GM12878 (cell line): ENCODE measurements around the gene DUSP10. TPM values are rescaled to one million over a fixed set of nuclear protein-coding genes. Genes with fewer than 3 reads are reported as not detected.

ENCODE experiments used
- E4F1 ChIP-seq: fragments of 450-650 bp; IDR thresholded peaks from 2 replicates; pipeline ENCODE4 v1.6.1; 2018; ENCODE audit warnings: borderline replicate concordance, mild to moderate bottlenecking; ENCODE audit not compliant: partially characterized antibody
- ELK1 ChIP-seq: IDR thresholded peaks from 2 replicates; pipeline ENCODE4 v1.6.1; 2012; ENCODE audit warnings: low read depth, low read length, improper control_type of control experiment
- ESRRA ChIP-seq: IDR thresholded peaks from 2 replicates; pipeline ENCODE4 v1.6.1; 2012; ENCODE audit warnings: mild to moderate bottlenecking, low read length, improper control_type of control experiment
- HDAC6 ChIP-seq: fragments of 200-600 bp; sonication (generic); IDR thresholded peaks from one replicate; pipeline ENCODE4 v1.8.0; 2017; ENCODE audit warnings: antibody characterized with exemption; ENCODE audit not compliant: unreplicated experiment
- HDGF ChIP-seq: fragments of 450-650 bp; IDR thresholded peaks from 2 replicates; pipeline ENCODE4 v1.6.1; 2016; ENCODE audit warnings: antibody characterized with exemption
- IKZF2 ChIP-seq, 2 experiments: fragments of 450-650 bp; IDR thresholded peaks; 2 replicates each; pipeline ENCODE4 v1.6.1; 2017; ENCODE audit warnings: mild to moderate bottlenecking in 2 of 2, moderate library complexity in 2 of 2
- IRF4 ChIP-seq: IDR thresholded peaks from 2 replicates; pipeline ENCODE4 v1.6.1; 2011; ENCODE audit warnings: low read depth, low read length
- JUND ChIP-seq: IDR thresholded peaks from 2 replicates; pipeline ENCODE4 v1.6.1; 2012; ENCODE audit warnings: low read depth, mild to moderate bottlenecking, low read length, improper control_type of control experiment, moderate library complexity
- KAT2A ChIP-seq: conservative IDR thresholded peaks from 2 replicates; pipeline ENCODE4 v1.6.1; 2011; ENCODE audit warnings: low read depth, low read length; ENCODE audit not compliant: control insufficient read depth
- LARP7 ChIP-seq: fragments of 450-650 bp; IDR thresholded peaks from 2 replicates; pipeline ENCODE4 v1.6.1; 2017; ENCODE audit warnings: mild to moderate bottlenecking
- MEF2A ChIP-seq: IDR thresholded peaks from 2 replicates; pipeline ENCODE4 v1.6.1; 2011; ENCODE audit warnings: low read depth, mild to moderate bottlenecking, low read length, moderate library complexity; ENCODE audit not compliant: insufficient read depth
- MEF2B ChIP-seq: fragments of 450-650 bp; IDR thresholded peaks from 2 replicates; pipeline ENCODE4 v1.6.1; 2018; ENCODE audit warnings: mild to moderate bottlenecking, moderate library complexity; ENCODE audit not compliant: partially characterized antibody, poor library complexity, severe bottlenecking
- MLLT1 ChIP-seq: fragments of 450-650 bp; IDR thresholded peaks from 2 replicates; pipeline ENCODE4 v1.6.1; 2016; ENCODE audit warnings: mild to moderate bottlenecking
- NR2C2 ChIP-seq: IDR thresholded peaks from 2 replicates; pipeline ENCODE4 v1.6.1; 2011; ENCODE audit warnings: borderline replicate concordance, low read depth; ENCODE audit not compliant: control insufficient read depth, insufficient read length
- NR2F1 ChIP-seq: fragments of 450-650 bp; conservative IDR thresholded peaks from 2 replicates; pipeline ENCODE4 v1.6.1; 2017; ENCODE audit warnings: mild to moderate bottlenecking
- RCOR1 ChIP-seq: conservative IDR thresholded peaks from 2 replicates; pipeline ENCODE4 v1.6.1; 2012; ENCODE audit warnings: low read depth, low read length, improper control_type of control experiment
- RELA ChIP-seq: fragments of 450-650 bp; IDR thresholded peaks from 2 replicates; pipeline ENCODE4 v1.8.0; 2014; ENCODE audit warnings: borderline replicate concordance; ENCODE audit not compliant: partially characterized antibody
- SPI1 ChIP-seq: IDR thresholded peaks from 2 replicates; pipeline ENCODE4 v1.6.1; 2011; ENCODE audit warnings: low read depth, mild to moderate bottlenecking, low read length, moderate library complexity, borderline replicate concordance; ENCODE audit not compliant: insufficient read depth
- TCF3 ChIP-seq: IDR thresholded peaks from 2 replicates; pipeline ENCODE4 v1.6.1; 2012; ENCODE audit warnings: low read depth, mild to moderate bottlenecking, low read length, borderline replicate concordance; ENCODE audit not compliant: insufficient read depth
- ZBTB11 ChIP-seq: fragments of 450-650 bp; formaldehyde crosslinking; IDR thresholded peaks from 2 replicates; pipeline ENCODE4 v1.5.0; 2022; ENCODE audit warnings: mild to moderate bottlenecking, missing genetic modification characterization
- ZNF24 ChIP-seq: fragments of 450-650 bp; IDR thresholded peaks from 2 replicates; pipeline ENCODE4 v1.6.1; 2017; ENCODE audit warnings: antibody characterized with exemption, mild to moderate bottlenecking
- ZNF274 ChIP-seq: IDR thresholded peaks from one replicate; pipeline ENCODE4 v1.8.0; 2011; ENCODE audit not compliant: insufficient read length, insufficient read depth
- polyA plus RNA-seq, 11 experiments: library from polyadenylated mRNA; depleted of rRNA in 4 of 11; unstranded in 6 of 11; stranded (reverse) in 5 of 11; fragments of >200 nt; fragmentation: Nextera tagmentation in 4 of 11; fragmentation: Illumina TruSeq in 1 of 11; extraction: Ambion mirVana in 4 of 11; extraction: Trizol in 1 of 11; gene quantifications; 1 replicate in 1 of 11; 2 replicates in 10 of 11; pipeline versions ENCODE4 v1.2.1 to v1.2.3, GENCODE V29; 2011 to 2016; ENCODE audit warnings: inconsistent platforms in 2 of 11, missing spikeins in 2 of 11, low read depth in 1 of 11
- total RNA-seq, 4 experiments: library from RNA; depleted of rRNA in 3 of 4; stranded (reverse); fragments of >200 nt in 3 of 4; fragmentation: Illumina TruSeq in 1 of 4; extraction: Trizol in 1 of 4; gene quantifications; 2 replicates each; pipeline versions ENCODE4 v1.2.1 to v1.2.3, GENCODE V29; 2013 to 2021

The DUSP10 gene
- total and polyA plus RNA-seq, 10 of the 15 experiments (the other 5 are each of a cell fraction or from before 2014, with no cell fraction given): 20.3 to 38.4 (median 27.8) TPM

GRCh38 chr1:221778535-221779142 lies 36.8 kb upstream of the DUSP10 start (continued):
- TF ChIP-seq MEF2A (no peak), ZNF24 (no peak), NR2C2 (no peak), KAT2A (no peak), MEF2B (no peak), ZNF274 (no peak), LARP7 (no peak), E4F1 (no peak), RCOR1 (no peak), IKZF2 (IDR thresholded peaks at IDR 0.05) (no peak), TCF3 (0 out of 2 replicates have a peak, but pooled peaks have one; percentile 33), RELA (no peak), IRF4 (0 out of 2 replicates have a peak, but pooled peaks have one; percentile 15), ZBTB11 (CRISPR knock-in tag) (no peak), ELK1 (no peak), HDAC6 (no peak), SPI1 (peak; percentile 83; the same call in 1 of the 2 replicates), NR2F1 (peak; percentile 75; the same call in 1 of the 2 replicates), JUND (no peak), MLLT1 (no peak), HDGF (no peak), ESRRA (no peak)
